Cardiac fibroblast (primary cell): Measurements from ENCODE around the gene AARS2.
"Not testable (repeated sequence)": the region's sequence is repeated elsewhere in the genome, so short reads cannot be mapped to it uniquely, and the experiment has no call there.

Experiments
- DNase-seq, 2 donors: peaks; one replicate each; pipeline versions ENCODE4 v3.0.0 to v3.0.0-alpha.2; 2010; ENCODE audit warnings: low read depth in 2 of 2
- H3K4me3 ChIP-seq, 2 donors: replicated peaks in 1 of 2; 1 replicate in 1 of 2; 2 replicates in 1 of 2; pipeline ENCODE4 v1.5.1; 2011; ENCODE audit warnings: low read depth in 2 of 2, low read length in 2 of 2, mild to moderate bottlenecking in 2 of 2, moderate library complexity in 1 of 2
- TF ChIP-seq, protein P1 (sequence below): IDR thresholded peaks from one replicate; pipeline ENCODE4 v1.5.1; 2011; ENCODE audit warnings: low read depth, mild to moderate bottlenecking, low read length, inconsistent platforms

AARS2 gene

DNA sequence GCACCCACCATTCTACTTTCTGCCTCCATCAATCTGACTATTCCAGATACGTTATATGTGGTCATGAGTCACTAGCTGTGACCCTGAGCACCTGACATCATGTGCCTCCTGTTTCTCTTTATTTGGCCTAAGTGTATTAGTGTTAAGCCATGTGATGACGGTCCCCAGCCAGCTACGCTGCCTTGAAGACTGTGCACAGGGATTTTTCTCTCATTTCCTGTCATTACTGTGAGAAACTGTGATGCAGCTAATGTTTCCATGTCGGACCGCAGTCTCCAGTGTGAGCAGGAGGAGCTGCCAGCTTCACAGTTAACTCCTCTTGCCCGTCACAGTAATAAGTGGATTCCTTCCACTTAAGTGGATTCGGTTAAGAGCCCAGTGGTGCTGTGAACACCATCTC lies 19.4 kb upstream of the AARS2 start:
- TF ChIP-seq, protein P1, sequence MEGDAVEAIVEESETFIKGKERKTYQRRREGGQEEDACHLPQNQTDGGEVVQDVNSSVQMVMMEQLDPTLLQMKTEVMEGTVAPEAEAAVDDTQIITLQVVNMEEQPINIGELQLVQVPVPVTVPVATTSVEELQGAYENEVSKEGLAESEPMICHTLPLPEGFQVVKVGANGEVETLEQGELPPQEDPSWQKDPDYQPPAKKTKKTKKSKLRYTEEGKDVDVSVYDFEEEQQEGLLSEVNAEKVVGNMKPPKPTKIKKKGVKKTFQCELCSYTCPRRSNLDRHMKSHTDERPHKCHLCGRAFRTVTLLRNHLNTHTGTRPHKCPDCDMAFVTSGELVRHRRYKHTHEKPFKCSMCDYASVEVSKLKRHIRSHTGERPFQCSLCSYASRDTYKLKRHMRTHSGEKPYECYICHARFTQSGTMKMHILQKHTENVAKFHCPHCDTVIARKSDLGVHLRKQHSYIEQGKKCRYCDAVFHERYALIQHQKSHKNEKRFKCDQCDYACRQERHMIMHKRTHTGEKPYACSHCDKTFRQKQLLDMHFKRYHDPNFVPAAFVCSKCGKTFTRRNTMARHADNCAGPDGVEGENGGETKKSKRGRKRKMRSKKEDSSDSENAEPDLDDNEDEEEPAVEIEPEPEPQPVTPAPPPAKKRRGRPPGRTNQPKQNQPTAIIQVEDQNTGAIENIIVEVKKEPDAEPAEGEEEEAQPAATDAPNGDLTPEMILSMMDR = no peak
- H3K4me3 ChIP-seq = no peak overlapping the region
- no peak for DNase-seq

DNA sequence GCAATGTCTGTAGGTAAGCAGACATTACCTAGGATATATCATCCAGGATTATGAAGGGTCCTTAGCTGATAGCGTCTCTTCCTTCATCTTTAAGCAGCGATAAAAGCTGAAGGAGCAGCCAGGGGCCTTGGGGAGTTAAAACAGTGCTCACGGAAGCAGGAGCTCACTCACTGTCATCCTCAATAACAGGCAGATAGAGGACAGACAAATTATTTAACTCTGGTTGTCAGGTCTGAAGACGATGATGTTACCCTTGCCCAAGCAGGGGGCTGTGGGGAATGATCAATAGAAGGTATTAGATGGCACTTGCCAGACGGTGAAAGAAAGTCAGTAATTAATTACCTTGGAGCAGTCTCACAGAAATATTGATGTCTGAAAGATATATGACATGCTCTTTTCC lies 16.7 kb upstream of the AARS2 start:
- TF ChIP-seq, protein P1 = no peak
- H3K4me3 ChIP-seq = no peak overlapping the region
- DNase-seq = no peak

DNA sequence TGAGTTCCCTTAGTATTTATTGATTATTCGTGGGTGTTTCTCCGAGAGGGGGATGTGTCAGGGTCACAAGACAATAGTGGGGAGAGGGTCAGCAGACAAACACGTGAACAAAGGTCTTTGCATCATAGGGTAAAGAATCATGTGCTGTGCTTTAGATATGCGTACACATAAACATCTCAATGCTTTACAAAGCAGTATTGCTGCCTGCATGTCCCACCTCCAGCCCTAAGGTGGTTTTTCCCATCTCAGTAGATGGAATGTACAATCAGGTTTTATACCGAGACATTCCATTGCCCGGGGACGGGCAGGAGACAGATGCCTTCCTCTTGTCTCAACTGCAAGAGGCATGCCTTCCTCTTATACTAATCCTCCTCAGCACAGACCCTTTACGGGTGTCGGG lies 15.1 kb upstream of the AARS2 start:
- H3K4me3 ChIP-seq, DNase-seq: not testable (repeated sequence)

DNA sequence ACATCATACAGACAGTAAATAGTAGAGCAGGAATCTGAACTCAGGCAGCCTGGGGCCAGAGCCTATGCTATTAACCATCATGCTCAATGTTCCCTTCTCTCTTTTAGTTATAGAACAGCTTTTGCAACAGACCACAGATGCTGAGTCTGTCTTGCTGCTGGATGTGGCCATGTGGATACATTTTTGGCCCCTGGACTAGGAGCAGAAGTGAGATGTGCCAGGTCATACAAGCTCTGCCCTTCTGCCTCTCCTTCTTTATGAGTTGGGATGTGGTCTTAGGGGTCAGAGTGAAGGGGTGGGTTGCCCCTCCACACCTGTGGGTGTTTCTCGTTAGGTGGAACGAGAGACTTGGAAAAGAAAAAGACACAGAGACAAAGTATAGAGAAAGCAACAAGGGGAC lies 14.6 kb upstream of the AARS2 start:
- DNase-seq = no peak
- TF ChIP-seq, protein P1 = no peak
- no peak overlapping the region for H3K4me3 ChIP-seq

DNA sequence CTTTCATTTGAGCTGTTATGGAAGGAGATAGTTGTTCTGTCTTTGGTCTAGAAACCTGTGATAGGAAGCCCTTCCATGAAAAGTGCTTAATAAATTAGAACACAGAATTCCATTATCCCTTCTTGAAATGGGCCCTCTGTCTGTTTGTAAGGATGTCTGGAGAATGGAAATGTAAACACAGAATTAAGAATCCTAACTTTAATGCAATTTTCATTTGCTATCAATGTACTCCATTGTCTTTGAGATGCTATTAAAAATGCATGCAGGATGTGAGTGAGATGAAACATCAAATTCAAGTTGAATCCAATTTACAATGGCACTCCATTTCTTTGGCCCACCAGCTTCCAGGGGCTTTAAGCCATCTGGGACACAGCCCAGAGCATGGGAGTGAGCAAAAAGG lies 13.9 kb upstream of the AARS2 start:
- no peak overlapping the region for H3K4me3 ChIP-seq
- TF ChIP-seq, protein P1 = no peak
- no peak for DNase-seq

DNA sequence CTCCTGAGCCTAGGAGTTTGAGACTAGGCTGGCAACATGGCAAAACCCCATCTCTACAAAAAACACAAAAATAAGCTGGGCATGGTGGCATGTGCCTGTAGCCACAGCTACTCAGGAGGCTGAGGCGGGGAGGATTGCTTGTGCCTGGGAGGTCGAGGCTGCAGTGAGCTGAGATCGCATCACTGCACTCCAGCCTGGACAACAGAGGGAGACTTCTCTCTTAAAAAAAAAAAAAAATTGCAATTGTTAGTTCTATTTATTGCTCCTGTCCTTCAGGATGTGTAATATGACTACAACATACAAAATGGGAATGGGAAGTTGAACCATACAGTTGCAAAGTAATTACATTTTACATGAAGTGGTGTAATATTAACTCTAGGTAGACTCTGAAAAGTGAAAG lies 8.1 kb upstream of the AARS2 start:
- DNase-seq = no peak
- TF ChIP-seq, protein P1 = no peak

DNA sequence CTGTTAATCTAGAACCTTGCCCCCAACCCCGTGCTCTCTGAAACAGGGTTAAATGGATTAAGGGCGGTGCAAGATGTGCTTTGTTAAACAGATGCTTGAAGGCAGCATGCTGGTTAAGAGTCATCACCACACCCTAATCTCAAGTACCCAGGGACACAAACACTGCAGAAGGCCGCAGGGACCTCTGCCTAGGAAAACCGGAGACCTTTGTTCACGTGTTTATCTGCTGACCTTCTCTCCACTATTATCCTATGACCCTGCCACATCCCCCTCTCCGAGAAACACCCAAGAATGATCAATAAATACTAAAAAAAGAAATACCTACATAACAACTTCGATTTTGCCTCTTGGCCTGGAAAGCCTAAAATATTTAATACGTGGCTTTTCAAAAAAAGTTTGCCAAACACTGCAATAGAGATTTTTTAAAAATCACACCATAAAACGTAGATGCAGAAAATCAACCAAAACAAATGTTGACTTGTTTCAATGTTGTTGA lies 4.0 kb upstream of the AARS2 start:
- not testable (repeated sequence) for H3K4me3 ChIP-seq, DNase-seq

More for the DNA sequence above, 8.1 kb upstream of the AARS2 start:
- no peak overlapping the region for H3K4me3 ChIP-seq

DNA sequence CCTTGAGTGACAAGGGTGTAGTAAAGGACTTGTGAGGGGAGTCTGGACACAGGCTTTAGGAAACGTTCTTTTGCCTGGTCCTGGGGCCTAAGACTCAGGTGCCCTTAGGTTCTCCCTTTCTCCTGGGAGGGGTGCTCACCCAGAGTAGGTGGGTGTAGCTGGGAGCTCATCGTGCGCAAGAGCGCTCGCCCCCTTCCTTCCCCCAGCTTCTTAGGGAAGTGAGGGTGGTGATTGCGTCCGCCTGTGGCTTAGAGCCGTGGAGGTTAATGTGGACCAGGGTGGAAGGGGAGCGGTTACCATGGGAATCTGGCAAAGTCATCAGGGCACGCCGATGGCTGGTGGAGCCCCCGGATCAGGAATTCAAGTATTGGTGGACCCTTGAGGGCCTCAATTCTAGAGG lies 3.3 kb upstream of the AARS2 start:
- TF ChIP-seq, protein P1 = no peak
- DNase-seq = no peak
- no peak overlapping the region for H3K4me3 ChIP-seq
